ENCODE measurements around the gene OTOG.

- no peak for TF ChIP-seq CTCF (IDR thresholded peaks at IDR 0.05)
- TF ChIP-seq POLR2A (IDR thresholded peaks at IDR 0.05), result no peak
Measured at GRCh38 chr11:17506942-17507341, 40.1 kb upstream of the OTOG start.
